GM03348 (cell line): ENCODE measurements around the gene FN3K.
A peak's percentile ranks its signal among the peaks of the same experiment; 100 is the strongest.

Experiments used
- DNase-seq: peaks from one replicate; pipeline ENCODE4 v3.0.0; 2012; ENCODE audit warnings: low spot score

Gene FN3K

GRCh38 chr17:82703935-82704865, 31.2 kb upstream of the FN3K start:
- no peak for DNase-seq

GRCh38 chr17:82704886-82705285, 30.5 kb upstream of the FN3K start:
- DNase-seq, result no peak

GRCh38 chr17:82705756-82706155, 29.7 kb upstream of the FN3K start:
- no peak for DNase-seq

GRCh38 chr17:82709024-82709675, 26.3 kb upstream of the FN3K start:
- no peak for DNase-seq

GRCh38 chr17:82709676-82710498, 25.5 kb upstream of the FN3K start:
- DNase-seq, result no peak

GRCh38 chr17:82710499-82711232, 24.7 kb upstream of the FN3K start:
- DNase-seq, result no peak

- DNase-seq, result no peak
These were observed 22.2 kb upstream of the FN3K start for GRCh38 chr17:82713071-82713723.

- peak; percentile 100 for DNase-seq
These were observed 19.0 kb upstream of the FN3K start, which contains the start of gene FN3KRP for GRCh38 chr17:82716203-82717010. Gene FN3KRP, plus strand, starts transcription at chr17:82716706. Its CDS starts 50 bp downstream, at chr17:82716756.

GRCh38 chr17:82718986-82719685, 16.3 kb upstream of the FN3K start:
- no peak for DNase-seq

- no peak for DNase-seq
These were observed 15.2 kb upstream of the FN3K start for GRCh38 chr17:82720204-82720603.

- DNase-seq, result no peak
These were observed 12.9 kb upstream of the FN3K start for GRCh38 chr17:82722341-82723013.

- DNase-seq, result no peak
These were observed 12.1 kb upstream of the FN3K start for GRCh38 chr17:82723169-82723807.

- DNase-seq, result no peak
These were observed 9.0 kb upstream of the FN3K start for GRCh38 chr17:82726427-82726826.

- no peak for DNase-seq
These were observed 5.7 kb upstream of the FN3K start for GRCh38 chr17:82729479-82730260.

GRCh38 chr17:82732118-82732743, 3.2 kb upstream of the FN3K start:
- DNase-seq, result no peak

- no peak for DNase-seq
These were observed 1.2 kb downstream of the FN3K start for GRCh38 chr17:82736511-82737185.
